GM19452 (cell line): ENCODE measurements around the gene RXRG.
"Not testable (repeated sequence)": the region's sequence is repeated elsewhere in the genome, so short reads cannot be mapped to it uniquely, and the experiment has no call there.

Experiments
- ATAC-seq: cut with Tn5 transposase; IDR thresholded peaks from one replicate; pipeline ENCODE4 v1.9.1; 2021; ENCODE audit not compliant: unreplicated experiment

RXRG gene

DNA sequence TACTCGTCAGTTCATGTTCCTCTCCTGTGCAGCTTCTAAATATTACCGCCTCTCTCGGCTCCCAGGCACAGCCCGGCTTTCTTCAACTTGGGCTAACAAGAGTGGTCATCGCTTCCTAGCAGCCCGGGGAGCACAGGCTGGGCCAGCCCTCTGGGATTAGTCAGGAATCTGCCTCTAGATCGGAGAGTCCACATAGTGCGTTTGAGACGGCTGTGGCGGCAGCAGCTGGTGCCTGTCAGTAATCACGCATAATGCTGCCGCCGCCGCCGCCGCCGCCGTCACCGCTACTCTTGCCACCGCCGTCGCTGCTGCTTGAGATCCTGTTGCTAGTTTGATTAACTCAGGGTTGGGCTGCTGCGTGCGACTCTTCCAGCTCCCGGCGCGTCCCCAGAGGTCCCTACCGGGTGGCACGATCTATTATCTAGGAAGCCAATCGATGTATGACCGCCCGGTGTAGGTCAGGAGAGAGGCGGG lies at the start of gene RXRG:
RXRG (minus strand) TSS at position 230 of the 474 bp plus-strand sequence. CDS start 233 bp downstream, outside the sequence.
- ATAC-seq, result no peak

DNA sequence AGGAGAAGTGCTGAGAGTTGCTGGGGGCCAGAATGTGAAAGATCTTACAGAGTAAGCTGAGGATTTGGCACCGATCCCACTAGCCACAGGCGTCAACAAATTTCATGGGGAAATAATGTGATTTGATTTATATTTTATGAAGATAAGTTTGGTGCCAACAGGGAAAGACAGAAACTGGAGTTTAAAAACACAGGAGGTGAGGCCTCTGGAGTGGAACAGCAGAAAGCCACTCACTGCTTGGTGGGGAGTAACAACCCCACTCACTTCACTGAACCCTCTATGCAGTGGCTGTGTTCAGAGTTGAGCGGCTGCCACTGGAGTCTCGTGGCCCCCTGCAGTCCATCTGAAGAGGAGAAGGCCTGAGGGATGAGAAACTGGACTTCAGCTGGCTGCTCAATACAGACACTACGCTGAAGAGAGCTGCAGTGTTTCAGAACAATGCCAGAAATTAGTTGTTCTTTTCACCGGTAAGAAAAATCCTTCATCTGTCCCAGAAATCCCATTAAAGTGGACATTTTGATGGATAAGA lies 48.0 kb upstream of the RXRG start:
- no peak for ATAC-seq

DNA sequence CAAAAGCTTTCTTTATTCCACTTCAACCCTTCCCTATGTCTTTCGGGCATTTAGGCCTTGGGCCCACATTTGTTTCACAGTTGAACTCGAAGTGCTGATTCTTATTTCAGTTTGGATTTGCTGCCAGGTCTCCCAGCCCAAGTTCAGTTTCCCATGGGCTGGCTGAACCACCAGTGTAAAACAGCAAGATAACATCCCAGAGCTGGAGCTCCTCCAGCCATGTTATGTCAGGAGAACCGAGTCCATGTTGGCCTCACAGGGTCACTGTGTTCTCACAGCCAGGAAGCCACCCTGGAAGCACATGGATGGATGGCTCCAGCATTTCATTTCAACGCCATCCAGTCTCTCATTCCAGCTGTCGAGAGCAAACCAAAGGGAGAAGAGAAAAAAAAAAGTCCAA lies 45.2 kb upstream of the RXRG start:
- no peak for ATAC-seq

- no peak for ATAC-seq
These were observed 43.0 kb upstream of the RXRG start for GRCh38 chr1:165487921-165488320.

DNA sequence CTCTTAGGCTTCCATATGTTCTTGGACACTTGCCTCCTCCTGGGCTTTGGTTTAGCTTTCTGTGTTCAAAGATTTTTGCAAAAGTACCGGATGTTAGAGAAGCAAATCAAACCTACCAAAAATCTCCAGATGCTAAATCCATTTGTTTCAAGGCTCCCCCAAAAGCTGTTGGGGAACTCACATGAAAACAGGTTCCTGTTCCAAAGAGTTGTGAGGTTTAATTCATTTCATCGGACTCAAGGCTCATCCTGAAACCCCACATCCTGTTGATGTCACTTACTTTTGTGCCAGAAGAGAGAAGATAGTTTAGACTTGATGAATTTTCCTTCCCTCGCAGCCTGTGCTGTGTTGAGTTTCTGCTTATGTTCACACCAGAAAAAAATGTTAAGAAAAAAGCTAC lies 41.7 kb upstream of the RXRG start:
- no peak for ATAC-seq

DNA sequence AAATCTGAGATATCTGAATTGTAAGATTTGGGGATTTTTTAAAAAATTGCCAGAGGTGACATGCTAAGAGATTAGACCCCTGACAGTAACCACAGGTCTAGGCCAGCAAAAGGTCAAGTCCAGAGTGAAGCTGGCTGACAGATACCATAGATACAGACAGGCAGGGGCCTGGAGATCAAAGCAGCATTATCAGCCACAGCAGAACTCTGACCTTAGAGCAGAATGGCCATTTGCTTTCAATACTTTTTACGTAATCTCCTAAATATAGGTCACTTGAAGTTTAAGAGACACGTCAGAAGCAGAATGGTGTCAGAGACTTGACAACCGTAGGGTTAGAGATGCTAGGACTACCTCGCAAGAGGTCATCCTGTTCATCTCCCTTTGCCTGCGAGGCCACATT lies 40.8 kb upstream of the RXRG start:
- no peak for ATAC-seq

- no peak for ATAC-seq
These were observed 39.6 kb upstream of the RXRG start for GRCh38 chr1:165484532-165484931.

DNA sequence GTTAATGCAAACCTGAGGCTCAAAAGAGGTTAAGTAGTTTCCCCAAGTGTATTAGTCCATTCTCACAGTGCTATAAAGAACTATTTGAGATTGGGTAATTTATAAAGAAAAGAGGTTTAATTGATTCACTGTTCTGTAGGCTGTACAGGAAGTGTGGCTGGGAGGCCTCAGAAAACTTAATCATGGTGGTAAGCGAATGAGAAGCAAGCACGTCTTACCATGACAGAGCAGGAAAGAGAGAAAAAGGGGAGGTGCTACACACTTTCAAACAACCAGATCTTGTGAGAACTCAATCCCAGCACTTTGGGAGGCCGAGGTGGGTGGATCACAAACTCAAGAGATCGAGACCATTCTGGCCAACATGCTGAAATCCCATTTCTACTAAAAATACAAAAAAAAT lies 38.5 kb upstream of the RXRG start:
- no peak for ATAC-seq

DNA sequence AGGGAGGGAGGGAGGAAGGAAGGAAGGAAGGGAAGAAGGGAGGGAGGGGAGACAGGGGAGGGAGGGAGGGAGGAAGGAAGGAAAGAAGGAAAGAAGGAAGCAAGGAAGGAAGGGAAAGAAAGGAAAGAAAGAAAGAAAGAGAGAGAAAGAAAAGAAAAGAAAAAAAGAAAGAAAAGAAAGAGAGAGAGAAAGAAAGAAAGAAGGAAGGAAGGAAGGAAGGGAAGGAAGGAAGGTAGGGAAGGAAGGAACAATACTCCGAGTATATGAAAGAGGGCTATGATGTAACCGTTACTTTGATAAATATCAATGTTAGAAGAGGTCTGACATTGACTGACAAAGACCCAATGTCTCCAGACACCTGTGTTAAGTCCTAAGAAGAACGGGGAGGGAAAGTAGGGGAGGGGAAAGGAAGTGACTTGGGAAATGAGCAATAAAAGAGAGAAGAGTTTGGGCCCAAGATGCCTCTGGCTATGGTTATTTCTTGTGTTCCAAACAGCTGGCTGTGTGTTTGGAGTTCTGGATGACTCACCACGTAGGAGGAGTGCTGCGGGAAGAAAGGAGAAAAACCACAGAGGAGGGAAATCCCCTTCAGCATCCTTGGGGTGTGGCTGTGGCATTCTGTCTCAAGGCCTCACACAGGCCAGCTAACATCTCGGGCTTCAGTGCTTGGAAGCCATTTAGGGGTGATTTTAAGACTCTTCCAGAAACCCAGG lies 37.0 kb upstream of the RXRG start:
- no peak for ATAC-seq

DNA sequence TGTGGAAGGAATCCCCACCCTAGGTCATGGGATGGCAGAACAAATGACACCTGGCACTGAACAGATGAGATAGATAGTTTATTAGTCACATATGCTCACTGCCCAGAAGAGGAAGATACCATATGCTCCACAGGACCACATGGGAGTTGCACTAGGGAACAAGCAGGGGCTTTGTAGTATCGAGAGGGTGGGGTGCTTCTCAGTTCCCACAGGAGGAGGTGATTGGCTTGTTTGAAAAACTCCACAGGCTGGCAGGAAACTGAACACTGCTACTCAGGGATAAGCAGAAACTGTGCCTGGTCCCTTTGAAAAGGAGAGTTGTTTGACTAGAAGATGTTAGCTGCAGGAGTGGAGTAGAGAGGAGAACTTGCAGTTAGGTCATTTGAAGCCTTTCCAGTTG lies 31.9 kb upstream of the RXRG start:
- ATAC-seq, result no peak

DNA sequence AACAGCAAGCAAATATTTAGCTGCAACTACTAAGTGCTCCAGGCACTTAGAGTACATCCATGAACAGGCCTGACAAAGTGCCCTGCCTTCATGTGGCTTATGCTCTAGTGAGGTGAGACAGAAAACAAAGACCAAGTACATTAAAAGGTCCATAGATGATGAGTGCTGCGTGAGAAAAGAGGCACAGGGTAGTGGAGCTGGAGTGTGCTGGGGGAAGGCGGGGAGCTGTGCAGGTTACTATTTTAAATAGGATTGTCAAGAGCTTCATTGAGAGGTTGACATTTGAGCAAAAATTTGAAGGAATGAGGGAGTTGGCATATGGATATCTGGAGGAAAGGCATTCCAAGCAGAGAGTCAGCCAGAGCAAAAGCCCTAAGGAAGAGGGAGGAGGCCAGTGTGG lies 29.3 kb upstream of the RXRG start:
- no peak for ATAC-seq

- ATAC-seq, result no peak
These were observed 28.2 kb upstream of the RXRG start for GRCh38 chr1:165473081-165473480.

DNA sequence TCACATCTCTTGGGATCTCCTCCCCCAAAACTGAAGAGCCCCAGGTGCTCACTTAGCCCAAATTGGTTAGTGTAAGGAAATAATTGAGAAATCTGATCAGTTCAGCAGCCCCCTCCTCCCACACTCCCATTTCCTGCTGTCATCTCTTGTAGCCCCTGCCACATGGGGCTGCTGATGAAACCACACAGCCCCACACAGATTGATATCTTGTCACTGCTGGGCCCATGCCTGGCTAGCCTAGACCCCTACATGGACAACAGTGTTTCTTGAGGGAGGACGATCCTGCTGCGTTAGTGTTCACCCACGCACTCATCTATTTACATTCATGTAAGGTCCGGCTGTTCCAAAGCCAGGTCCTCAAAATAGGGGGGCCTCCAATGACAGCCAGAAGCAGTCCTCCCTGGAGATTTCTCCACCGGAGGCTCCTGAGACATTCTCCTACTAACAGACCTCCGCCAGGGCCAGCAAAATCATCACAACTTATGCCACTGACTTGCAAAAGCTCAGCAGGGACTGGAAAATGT lies 23.9 kb upstream of the RXRG start:
- no peak for ATAC-seq

GRCh38 chr1:165468253-165468652 lies 23.3 kb upstream of the RXRG start:
- no peak for ATAC-seq

DNA sequence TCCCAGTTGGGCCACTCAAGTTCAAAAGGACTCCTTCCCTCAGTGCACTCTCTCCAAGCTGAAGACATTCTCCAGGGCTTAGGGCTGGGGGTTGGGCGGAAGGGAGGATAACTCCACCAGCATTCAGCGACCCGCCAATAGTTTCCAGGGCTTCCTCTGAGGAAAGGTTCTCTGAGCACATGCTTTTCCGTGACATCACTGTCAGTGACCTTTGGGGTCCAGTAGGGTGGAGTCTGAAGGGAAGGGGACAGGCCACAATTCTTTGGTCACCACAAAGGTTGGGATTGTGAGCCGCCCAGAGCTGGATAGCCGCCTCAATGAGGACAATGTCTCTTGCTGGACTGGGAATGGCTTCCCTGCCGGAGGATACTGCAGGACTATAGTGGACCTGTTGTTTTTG lies 22.8 kb upstream of the RXRG start:
- ATAC-seq, result no peak

GRCh38 chr1:165463978-165464377 lies 19.1 kb upstream of the RXRG start:
- no peak for ATAC-seq

- ATAC-seq, result not testable (repeated sequence)
These were observed 14.8 kb upstream of the RXRG start for GRCh38 chr1:165459683-165460082.

GRCh38 chr1:165456861-165457260 lies 11.9 kb upstream of the RXRG start:
- ATAC-seq, result no peak

- ATAC-seq, result no peak
These were observed 11.2 kb upstream of the RXRG start for GRCh38 chr1:165456114-165456513.

- no peak for ATAC-seq
These were observed 10.2 kb upstream of the RXRG start for GRCh38 chr1:165455111-165455510.

DNA sequence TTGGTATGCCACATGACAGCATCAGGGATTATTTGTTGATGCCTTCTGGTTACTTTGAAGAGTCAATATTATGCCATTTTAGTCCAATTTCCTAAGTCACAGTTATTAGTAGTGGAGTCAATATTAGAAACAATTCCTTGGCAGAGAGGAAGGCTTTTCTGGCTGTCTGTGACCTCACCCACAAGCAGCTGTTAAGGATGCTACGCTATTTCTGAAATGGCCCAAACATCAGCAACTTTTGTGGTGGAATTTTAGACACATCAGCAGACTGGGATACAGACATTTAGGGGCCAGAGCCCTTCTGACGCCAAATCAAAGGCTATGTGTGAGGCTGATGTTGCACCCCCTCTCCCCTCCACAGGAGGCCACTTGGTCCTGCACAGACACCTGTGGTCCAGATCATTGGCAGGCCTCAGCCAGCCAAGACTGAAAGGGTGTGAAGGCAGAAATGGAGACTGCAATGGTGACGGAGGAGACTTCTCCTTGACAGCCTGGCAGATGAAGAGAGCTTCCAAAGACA lies 9.2 kb upstream of the RXRG start:
- no peak for ATAC-seq

- ATAC-seq, result no peak
These were observed 7.6 kb upstream of the RXRG start for GRCh38 chr1:165452336-165453130.
